Measurements from ENCODE around the gene PTPN22. TPM values are rescaled to one million over a fixed set of nuclear protein-coding genes. Genes with fewer than 3 reads are reported as not detected.

PTPN22 gene
- total and polyA plus RNA-seq, 9 of the 15 experiments (the other 6 are each of a cell fraction or from before 2014, with no cell fraction given): 0.45 to 4.6 (median 1.1) TPM

DNA sequence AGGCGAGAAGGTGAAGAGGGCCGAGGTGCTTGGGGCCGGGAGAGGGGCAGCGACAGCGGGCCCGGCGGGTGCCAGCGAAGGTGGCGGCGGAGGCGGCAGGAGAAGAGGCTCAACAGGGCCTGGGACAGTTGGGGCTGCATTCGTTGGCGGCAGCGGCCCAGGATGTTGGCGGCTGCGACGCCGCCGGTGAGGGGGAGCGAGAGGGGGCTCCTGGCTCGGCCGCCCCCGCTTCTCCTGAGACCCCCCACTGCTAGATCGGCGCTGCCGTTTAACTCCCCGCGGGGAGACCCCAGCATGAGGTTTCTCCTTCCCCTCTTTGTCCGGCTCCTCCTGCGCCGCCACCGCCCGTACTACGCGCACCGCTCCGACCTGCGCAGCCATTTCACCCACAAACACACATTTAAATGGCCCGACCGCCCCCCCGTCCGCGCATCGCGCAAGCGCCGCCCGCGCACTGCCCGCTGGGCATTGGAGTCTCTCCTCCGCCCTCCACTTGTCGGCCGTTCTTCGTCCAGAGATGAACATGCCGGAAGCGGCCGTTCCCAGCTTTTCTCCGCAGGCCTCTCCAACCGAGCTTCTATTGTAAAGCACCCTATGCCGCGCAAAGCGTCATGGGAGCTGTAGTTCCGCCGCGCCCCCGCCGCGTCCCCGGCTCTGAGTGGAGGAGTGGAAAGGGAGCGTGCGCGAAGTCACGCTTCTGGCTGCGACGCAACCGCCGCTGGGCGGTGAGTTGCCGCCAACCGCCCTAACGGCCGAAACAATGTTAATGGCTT, 59.4 kb downstream of the PTPN22 start, which contains the start of gene RSBN1 (continued):
- TF ChIP-seq, protein P1, sequence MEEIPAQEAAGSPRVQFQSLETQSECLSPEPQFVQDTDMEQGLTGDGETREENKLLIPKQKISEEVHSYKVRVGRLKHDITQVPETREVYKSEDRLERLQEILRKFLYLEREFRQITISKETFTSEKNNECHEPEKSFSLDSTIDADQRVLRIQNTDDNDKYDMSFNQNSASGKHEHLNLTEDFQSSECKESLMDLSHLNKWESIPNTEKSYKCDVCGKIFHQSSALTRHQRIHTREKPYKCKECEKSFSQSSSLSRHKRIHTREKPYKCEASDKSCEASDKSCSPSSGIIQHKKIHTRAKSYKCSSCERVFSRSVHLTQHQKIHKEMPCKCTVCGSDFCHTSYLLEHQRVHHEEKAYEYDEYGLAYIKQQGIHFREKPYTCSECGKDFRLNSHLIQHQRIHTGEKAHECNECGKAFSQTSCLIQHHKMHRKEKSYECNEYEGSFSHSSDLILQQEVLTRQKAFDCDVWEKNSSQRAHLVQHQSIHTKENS (CRISPR knock-in tag; IDR thresholded peaks at IDR 0.05): no peak
- TF ChIP-seq SMARCE1 (IDR thresholded peaks at IDR 0.05) (0 out of 2 replicates have a peak, but pooled peaks have one; percentile 22), ZNF830 (CRISPR knock-in tag; IDR thresholded peaks at IDR 0.05) (peak; percentile 89; the same call in 1 of the 2 replicates), NFE2 (IDR thresholded peaks at IDR 0.05; ENCODE audit: low read depth) (peak; percentile 62; the same call in 1 of the 2 replicates), TRIM24 (IDR thresholded peaks at IDR 0.05) (peak in 1 of 2 experiments; percentile 90; a peak in 2 of 4 replicates), CCNT2 (IDR thresholded peaks at IDR 0.05; ENCODE audit: borderline replicate concordance, extremely low read depth, insufficient read length, low read depth, low read length) (peak; percentile 88), ZNF75A (CRISPR knock-in tag; IDR thresholded peaks at IDR 0.05) (no peak), KAT7 (CRISPR knock-in tag; IDR thresholded peaks at IDR 0.05; ENCODE audit: borderline replicate concordance) (peak; percentile 59; the same call in 1 of the 2 replicates), PHF20 (IDR thresholded peaks at IDR 0.05; ENCODE audit: partially characterized antibody) (peak; percentile 47), TBL1XR1 (IDR thresholded peaks at IDR 0.05; ENCODE audit: low read length in 2 of 2) (0 out of 4 replicates have a peak, but pooled peaks of 1 of the 2 experiments have one; percentile 63), EP300 (IDR thresholded peaks at IDR 0.05; ENCODE audit: low read length) (peak; percentile 95)
- TF ChIP-seq, protein P2, sequence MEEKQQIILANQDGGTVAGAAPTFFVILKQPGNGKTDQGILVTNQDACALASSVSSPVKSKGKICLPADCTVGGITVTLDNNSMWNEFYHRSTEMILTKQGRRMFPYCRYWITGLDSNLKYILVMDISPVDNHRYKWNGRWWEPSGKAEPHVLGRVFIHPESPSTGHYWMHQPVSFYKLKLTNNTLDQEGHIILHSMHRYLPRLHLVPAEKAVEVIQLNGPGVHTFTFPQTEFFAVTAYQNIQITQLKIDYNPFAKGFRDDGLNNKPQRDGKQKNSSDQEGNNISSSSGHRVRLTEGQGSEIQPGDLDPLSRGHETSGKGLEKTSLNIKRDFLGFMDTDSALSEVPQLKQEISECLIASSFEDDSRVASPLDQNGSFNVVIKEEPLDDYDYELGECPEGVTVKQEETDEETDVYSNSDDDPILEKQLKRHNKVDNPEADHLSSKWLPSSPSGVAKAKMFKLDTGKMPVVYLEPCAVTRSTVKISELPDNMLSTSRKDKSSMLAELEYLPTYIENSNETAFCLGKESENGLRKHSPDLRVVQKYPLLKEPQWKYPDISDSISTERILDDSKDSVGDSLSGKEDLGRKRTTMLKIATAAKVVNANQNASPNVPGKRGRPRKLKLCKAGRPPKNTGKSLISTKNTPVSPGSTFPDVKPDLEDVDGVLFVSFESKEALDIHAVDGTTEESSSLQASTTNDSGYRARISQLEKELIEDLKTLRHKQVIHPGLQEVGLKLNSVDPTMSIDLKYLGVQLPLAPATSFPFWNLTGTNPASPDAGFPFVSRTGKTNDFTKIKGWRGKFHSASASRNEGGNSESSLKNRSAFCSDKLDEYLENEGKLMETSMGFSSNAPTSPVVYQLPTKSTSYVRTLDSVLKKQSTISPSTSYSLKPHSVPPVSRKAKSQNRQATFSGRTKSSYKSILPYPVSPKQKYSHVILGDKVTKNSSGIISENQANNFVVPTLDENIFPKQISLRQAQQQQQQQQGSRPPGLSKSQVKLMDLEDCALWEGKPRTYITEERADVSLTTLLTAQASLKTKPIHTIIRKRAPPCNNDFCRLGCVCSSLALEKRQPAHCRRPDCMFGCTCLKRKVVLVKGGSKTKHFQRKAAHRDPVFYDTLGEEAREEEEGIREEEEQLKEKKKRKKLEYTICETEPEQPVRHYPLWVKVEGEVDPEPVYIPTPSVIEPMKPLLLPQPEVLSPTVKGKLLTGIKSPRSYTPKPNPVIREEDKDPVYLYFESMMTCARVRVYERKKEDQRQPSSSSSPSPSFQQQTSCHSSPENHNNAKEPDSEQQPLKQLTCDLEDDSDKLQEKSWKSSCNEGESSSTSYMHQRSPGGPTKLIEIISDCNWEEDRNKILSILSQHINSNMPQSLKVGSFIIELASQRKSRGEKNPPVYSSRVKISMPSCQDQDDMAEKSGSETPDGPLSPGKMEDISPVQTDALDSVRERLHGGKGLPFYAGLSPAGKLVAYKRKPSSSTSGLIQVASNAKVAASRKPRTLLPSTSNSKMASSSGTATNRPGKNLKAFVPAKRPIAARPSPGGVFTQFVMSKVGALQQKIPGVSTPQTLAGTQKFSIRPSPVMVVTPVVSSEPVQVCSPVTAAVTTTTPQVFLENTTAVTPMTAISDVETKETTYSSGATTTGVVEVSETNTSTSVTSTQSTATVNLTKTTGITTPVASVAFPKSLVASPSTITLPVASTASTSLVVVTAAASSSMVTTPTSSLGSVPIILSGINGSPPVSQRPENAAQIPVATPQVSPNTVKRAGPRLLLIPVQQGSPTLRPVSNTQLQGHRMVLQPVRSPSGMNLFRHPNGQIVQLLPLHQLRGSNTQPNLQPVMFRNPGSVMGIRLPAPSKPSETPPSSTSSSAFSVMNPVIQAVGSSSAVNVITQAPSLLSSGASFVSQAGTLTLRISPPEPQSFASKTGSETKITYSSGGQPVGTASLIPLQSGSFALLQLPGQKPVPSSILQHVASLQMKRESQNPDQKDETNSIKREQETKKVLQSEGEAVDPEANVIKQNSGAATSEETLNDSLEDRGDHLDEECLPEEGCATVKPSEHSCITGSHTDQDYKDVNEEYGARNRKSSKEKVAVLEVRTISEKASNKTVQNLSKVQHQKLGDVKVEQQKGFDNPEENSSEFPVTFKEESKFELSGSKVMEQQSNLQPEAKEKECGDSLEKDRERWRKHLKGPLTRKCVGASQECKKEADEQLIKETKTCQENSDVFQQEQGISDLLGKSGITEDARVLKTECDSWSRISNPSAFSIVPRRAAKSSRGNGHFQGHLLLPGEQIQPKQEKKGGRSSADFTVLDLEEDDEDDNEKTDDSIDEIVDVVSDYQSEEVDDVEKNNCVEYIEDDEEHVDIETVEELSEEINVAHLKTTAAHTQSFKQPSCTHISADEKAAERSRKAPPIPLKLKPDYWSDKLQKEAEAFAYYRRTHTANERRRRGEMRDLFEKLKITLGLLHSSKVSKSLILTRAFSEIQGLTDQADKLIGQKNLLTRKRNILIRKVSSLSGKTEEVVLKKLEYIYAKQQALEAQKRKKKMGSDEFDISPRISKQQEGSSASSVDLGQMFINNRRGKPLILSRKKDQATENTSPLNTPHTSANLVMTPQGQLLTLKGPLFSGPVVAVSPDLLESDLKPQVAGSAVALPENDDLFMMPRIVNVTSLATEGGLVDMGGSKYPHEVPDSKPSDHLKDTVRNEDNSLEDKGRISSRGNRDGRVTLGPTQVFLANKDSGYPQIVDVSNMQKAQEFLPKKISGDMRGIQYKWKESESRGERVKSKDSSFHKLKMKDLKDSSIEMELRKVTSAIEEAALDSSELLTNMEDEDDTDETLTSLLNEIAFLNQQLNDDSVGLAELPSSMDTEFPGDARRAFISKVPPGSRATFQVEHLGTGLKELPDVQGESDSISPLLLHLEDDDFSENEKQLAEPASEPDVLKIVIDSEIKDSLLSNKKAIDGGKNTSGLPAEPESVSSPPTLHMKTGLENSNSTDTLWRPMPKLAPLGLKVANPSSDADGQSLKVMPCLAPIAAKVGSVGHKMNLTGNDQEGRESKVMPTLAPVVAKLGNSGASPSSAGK (IDR thresholded peaks at IDR 0.05): peak; percentile 91
- TF ChIP-seq, protein P3, sequence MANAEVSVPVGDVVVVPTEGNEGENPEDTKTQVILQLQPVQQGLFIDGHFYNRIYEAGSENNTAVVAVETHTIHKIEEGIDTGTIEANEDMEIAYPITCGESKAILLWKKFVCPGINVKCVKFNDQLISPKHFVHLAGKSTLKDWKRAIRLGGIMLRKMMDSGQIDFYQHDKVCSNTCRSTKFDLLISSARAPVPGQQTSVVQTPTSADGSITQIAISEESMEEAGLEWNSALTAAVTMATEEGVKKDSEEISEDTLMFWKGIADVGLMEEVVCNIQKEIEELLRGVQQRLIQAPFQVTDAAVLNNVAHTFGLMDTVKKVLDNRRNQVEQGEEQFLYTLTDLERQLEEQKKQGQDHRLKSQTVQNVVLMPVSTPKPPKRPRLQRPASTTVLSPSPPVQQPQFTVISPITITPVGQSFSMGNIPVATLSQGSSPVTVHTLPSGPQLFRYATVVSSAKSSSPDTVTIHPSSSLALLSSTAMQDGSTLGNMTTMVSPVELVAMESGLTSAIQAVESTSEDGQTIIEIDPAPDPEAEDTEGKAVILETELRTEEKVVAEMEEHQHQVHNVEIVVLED (CRISPR knock-in tag; IDR thresholded peaks at IDR 0.05): peak; percentile 96

All from K562 (cell line).